Muscle layer of duodenum (tissue), 2 donors: ENCODE results near the gene NOL3.

Source experiments
- H3K27ac ChIP-seq: one replicate; pipeline ENCODE4 v1.7.0; 2013; ENCODE audit warnings: mild to moderate bottlenecking, low read length
- H3K27me3 ChIP-seq: one replicate; pipeline ENCODE4 v1.7.0; 2013; ENCODE audit warnings: low read depth, mild to moderate bottlenecking, control low read depth, low read length
- H3K36me3 ChIP-seq, 2 donors: one replicate each; pipeline ENCODE4 v1.7.0; 2013; ENCODE audit warnings: low read length in 2 of 2, control low read depth in 1 of 2, mild to moderate bottlenecking in 1 of 2; ENCODE audit not compliant: insufficient read depth in 2 of 2, control insufficient read depth in 1 of 2
- H3K4me1 ChIP-seq, 2 donors: one replicate each; pipeline ENCODE4 v1.7.0; 2013; ENCODE audit warnings: low read length in 2 of 2, mild to moderate bottlenecking in 2 of 2, control low read depth in 1 of 2, moderate library complexity in 1 of 2; ENCODE audit not compliant: insufficient read depth in 2 of 2, control insufficient read depth in 1 of 2
- H3K4me3 ChIP-seq, 2 donors: one replicate each; pipeline ENCODE4 v1.7.0; 2013; ENCODE audit warnings: low read length in 2 of 2, low read depth in 1 of 2, mild to moderate bottlenecking in 1 of 2
- H3K9me3 ChIP-seq, 2 donors: one replicate each; pipeline ENCODE4 v1.7.0; 2013; ENCODE audit warnings: low read length in 2 of 2, control low read depth in 1 of 2, mild to moderate bottlenecking in 1 of 2; ENCODE audit not compliant: control insufficient read depth in 1 of 2
- donor health status: healthy.

Gene NOL3

DNA sequence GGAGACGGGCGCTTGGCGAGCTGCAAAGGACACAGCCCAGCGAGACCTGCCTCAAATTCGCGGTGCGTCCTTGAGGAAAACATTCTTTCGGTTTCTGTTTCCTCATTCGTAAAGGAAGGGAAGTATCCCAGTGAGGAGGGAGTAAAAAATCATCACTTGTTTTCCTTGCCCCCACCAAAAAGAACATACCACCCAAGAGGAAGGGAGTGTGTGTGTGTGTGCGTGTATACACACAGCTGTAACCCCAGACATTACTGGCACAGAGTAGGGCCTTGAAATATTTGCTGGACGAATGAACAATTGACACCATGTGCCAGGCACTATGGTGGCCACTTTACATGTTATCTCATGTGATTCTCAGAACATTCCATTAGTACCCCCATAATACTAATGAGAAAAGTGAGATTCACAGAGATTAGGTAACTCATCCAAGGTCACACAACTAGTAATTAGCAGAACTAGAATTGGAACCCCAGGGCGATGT lies 15.4 kb downstream of the NOL3 start:
- Histone ChIP-seq H3K27me3 (no peaks in the 10 kb centered on the region), H3K4me1 (peaks cover 9 to 32% of the 10 kb centered on the region in 2 donors), H3K4me3 (peak overlapping the region in 1 of 2 donors; percentile 85), H3K27ac (no peak overlapping the region), H3K36me3 (no peaks in the 10 kb centered on the region), H3K9me3 (no peaks in the 10 kb centered on the region)

DNA sequence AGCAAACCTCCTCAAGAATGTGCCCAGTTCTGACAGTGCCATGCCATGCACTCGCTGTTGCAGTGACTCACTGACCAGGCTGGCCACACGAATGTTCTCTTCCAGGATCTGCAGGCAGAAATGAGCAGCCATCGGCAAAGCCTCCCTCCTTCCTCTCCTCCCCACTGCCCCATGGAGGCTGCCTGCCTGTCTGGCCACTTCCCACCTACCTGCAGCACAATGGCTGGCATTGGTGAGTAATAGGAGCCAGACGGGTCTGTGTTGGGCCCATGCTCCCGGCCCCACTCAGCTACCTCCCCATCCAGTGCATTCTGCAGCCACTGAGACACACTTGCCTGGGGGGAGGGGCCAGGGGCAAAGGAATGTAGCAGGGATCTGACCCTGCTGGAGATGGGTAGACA lies 16.2 kb downstream of the NOL3 start:
- no peak overlapping the region for H3K27ac ChIP-seq
- H3K27me3 ChIP-seq, result no peaks in the 10 kb centered on the region
- H3K36me3 ChIP-seq, result no peaks in the 10 kb centered on the region
- no peak overlapping the region for H3K4me3 ChIP-seq
- no peaks in the 10 kb centered on the region for H3K9me3 ChIP-seq
- peaks cover 9 to 34% of the 10 kb centered on the region in 2 donors for H3K4me1 ChIP-seq

DNA sequence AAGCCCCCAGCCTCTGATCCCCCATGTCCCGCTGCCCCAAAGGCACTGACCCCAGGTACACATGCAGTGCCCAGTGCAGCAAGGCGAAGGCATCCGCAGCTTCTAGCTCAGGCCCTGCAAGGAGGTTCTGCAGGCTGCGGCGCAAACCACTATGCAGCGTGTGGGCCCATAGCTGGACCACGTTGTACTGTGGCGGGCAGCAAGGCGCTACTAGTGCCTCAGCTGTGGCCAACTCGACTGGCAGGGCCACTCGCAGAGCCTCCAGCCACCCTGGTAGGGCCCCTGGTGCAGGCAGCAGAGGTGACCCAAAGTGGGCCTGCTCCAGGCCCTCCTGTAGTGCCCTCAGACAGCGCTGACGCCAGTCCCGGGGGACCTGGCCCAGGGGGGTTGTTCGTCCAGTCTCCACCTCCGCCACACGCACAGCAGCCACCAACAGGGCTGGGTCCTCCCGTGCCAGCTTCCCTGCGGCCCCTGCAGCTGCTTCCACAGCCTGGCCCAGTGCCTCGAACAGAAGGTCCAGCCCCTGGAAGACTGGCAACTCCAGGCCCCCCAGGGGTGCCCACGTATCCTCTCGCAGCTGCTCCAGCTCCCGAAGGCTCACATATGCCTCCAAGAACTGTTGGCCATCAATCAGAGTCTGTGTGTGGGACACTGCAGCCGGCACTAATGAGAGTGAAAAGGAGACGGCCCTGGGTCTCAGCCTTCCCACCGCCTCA lies 17.0 kb downstream of the NOL3 start:
- Histone ChIP-seq H3K27me3 (no peaks in the 10 kb centered on the region), H3K36me3 (no peaks in the 10 kb centered on the region), H3K4me3 (no peak overlapping the region), H3K27ac (no peak overlapping the region), H3K9me3 (no peaks in the 10 kb centered on the region), H3K4me1 (peaks cover 6 to 34% of the 10 kb centered on the region in 2 donors)

DNA sequence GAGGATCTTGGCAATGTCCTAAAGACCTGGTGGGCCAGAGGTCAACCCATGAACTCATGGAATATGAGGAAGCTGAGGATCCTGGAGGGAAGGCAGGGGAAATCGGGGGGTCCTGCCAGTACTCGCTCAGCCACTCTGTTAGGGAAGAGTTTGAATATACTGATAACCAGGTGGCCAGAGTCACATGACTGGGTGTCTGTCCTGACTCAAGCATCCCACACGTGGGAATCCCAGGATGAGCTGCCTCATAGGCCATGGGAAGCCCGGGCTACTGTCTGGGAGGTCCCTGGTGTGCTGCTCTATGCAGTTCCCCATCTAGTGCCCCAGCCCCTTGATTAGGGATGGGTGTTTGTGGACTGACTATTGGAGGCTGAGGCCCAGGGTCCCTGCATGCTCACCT lies 18.0 kb downstream of the NOL3 start:
- H3K27me3 ChIP-seq, result no peaks in the 10 kb centered on the region
- peaks cover 8 to 36% of the 10 kb centered on the region in 2 donors for H3K4me1 ChIP-seq
- H3K9me3 ChIP-seq, result no peaks in the 10 kb centered on the region
- no peaks in the 10 kb centered on the region for H3K36me3 ChIP-seq
- H3K27ac ChIP-seq, result no peak overlapping the region
- no peak overlapping the region for H3K4me3 ChIP-seq

DNA sequence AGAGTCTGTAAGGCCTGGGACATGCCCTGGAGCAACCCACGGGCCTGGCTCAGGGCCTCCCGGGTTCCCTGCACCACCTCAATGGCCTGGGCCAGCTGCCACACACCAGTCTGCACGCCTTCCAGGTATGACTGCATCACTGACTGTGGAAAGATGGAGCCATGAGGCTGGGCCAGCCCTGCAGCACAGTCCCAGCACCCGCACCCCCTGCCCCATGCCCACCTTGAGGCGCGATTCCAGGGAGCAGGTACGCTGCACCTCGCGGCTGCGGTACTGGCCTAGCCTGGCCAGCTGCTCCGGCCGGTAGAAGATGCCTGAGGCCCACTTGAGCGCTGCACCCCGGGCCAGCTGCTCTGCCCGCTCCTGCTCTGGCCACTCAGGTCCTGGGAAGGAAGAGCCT lies 18.5 kb downstream of the NOL3 start:
- Histone ChIP-seq H3K36me3 (peaks cover 1 to 2% of the 10 kb centered on the region in 2 donors), H3K27me3 (no peaks in the 10 kb centered on the region), H3K4me3 (no peak overlapping the region), H3K27ac (no peak overlapping the region), H3K9me3 (no peaks in the 10 kb centered on the region), H3K4me1 (peaks cover 12 to 40% of the 10 kb centered on the region in 2 donors)

DNA sequence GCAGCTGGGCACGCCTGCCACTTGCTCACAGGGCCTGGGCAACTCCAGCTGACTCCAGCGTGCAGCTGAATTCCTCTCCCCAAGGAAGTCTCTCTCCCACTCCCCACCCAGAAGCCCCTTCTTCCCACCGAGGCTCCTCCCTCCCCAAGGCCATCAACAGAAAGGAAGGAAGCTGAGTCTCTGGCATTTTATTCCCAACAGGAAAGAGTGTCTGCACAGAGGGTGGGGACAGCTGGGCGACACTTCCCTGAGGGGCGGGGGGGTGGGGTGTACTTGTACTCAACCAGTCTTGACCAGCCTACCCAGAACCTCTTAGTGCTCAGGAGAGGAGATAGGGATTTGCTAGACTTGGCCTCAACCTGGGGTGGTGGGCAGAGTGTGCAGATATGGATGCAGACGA lies 19.7 kb downstream of the NOL3 start, which contains the start of gene EXOC3L1:
Gene EXOC3L1 (minus strand): TSS at position 96 of the 400 bp plus-strand sequence. CDS start 460 bp downstream, outside the sequence.
- Histone ChIP-seq H3K27ac (no peak within 1 kb of the TSS), H3K36me3 (peaks cover 14% of the 10 kb centered on the region in 2 donors), H3K4me3 (no peak within 1 kb of the TSS), H3K4me1 (peaks cover 15 to 36% of the 10 kb centered on the region in 2 donors), H3K27me3 (no peaks in the 10 kb centered on the region), H3K9me3 (no peaks in the 10 kb centered on the region)

DNA sequence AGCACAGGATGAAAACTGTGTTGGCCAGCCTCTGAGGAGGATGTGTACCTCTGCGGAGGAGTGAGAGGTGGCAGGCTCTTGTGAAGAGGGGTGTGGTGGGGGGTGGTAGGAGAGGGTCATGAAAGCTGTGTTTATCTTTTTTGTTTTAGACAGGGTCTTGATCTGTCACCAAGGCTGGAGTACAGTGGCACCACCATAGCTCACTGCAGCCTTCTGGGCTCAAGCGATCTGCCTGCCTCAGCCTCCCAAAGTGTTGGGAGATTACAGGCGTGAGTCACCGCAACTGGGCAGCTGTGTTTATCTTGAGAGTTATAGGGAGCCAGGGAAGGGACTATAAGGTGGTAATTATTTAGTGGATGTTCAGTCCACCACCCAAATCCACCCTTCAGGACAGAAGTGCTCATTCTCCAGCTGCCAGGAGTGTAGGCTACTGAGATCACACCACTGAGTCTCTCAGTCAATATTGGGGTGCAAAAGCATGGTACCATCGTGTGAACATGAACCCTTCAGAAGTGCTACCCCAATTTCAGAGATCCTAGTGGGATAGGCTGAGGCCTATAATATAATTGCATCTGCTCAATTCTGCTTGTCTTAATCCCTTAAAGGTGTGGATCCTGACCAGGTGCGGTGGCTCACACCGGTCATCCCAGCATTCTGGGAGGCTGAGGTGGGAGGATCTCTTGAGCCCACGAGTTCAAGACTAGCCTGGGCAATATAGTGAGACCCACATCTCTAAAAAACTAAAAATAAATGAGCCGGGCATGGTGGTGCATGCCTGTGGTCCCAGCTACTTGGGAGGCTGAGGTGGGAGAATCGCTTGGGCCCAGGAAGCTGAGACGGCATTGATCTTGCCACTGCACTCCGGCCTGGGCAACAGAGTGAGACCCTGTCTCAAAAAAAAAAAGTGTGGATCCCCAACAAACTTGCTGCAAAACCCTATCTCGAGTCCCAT lies 20.4 kb downstream of the NOL3 start:
- Histone ChIP-seq H3K27me3 (no peaks in the 10 kb centered on the region), H3K9me3 (no peaks in the 10 kb centered on the region), H3K4me1 (peaks cover 15 to 30% of the 10 kb centered on the region in 2 donors), H3K27ac (no peak overlapping the region), H3K4me3 (no peak overlapping the region), H3K36me3 (peaks cover 21% of the 10 kb centered on the region in 2 donors)

DNA sequence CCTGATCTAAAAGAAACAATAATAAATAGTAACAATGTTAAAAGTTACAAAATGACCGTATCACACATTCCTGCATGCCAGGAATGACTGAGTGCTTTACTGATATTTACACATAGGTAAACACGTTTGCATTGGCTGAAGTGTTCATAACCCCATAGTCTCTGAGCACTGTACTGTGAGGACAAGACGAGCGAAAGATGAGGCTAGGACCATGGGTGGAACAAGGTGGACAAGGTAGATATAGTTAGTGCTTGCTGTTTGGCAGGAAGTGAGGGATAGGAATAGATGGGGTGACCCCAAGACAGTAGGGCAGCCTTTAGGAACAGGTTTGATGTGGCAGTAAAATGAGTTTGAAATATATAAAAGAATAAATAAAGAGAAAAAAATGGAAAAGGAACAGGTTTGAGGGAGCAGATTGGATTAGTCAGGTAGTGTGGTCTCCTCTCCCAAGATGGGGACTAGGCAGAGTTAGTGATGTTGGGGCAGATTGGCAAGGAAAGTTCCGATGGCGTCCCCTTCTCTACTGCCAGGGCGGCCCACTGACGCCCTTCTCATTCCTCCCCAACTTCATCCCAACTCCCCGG lies 21.2 kb downstream of the NOL3 start:
- Histone ChIP-seq H3K9me3 (no peaks in the 10 kb centered on the region), H3K27me3 (no peaks in the 10 kb centered on the region), H3K36me3 (peaks cover 28 to 29% of the 10 kb centered on the region in 2 donors), H3K4me3 (peak overlapping the region; percentile 30 to 94), H3K27ac (no peak overlapping the region), H3K4me1 (peaks cover 15 to 26% of the 10 kb centered on the region in 2 donors)

DNA sequence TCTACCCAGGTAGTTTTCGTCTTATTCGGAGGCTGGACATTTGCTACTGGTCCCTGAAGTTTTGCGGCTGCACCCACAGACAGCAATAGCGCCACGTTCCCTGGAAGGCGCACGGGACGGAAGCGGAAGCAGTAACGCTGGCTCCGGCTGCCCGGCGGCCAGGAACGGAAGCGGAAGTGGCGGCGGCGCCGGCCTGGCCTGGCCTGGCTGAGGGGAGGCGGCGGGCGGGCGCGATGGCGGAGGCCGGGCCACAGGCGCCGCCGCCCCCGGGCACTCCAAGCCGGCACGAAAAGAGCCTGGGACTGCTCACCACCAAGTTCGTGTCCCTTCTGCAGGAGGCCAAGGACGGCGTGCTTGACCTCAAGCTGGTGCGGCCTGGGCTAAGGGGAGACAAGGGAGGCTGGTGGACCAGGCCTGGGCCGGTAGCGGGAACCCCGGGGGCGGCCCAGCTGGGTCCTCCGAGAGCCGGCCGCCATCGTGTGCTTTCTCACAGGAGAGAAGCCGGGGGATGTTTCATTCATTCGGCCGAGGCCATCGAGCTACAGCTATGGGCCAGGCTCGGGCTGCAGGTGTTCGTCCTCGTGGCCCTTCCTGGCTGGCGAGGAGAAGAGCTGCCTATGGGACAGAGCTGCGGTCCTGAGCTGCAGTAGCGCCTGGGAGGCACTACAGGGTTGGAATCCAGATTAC lies 21.8 kb downstream of the NOL3 start, which contains the start of gene E2F4:
Gene E2F4 (plus strand): TSS at position 161 of the 687 bp plus-strand sequence. CDS start 73 bp downstream, at position 234.
- H3K36me3 ChIP-seq, result peaks cover 35% of the 10 kb centered on the region in 2 donors
- peak within 1 kb of the TSS; percentile 94 for H3K4me3 ChIP-seq
- no peaks in the 10 kb centered on the region for H3K9me3 ChIP-seq
- H3K27me3 ChIP-seq, result no peaks in the 10 kb centered on the region
- H3K27ac ChIP-seq, result peak within 1 kb of the TSS; percentile 88
- H3K4me1 ChIP-seq, result peaks cover 15 to 26% of the 10 kb centered on the region in 2 donors

DNA sequence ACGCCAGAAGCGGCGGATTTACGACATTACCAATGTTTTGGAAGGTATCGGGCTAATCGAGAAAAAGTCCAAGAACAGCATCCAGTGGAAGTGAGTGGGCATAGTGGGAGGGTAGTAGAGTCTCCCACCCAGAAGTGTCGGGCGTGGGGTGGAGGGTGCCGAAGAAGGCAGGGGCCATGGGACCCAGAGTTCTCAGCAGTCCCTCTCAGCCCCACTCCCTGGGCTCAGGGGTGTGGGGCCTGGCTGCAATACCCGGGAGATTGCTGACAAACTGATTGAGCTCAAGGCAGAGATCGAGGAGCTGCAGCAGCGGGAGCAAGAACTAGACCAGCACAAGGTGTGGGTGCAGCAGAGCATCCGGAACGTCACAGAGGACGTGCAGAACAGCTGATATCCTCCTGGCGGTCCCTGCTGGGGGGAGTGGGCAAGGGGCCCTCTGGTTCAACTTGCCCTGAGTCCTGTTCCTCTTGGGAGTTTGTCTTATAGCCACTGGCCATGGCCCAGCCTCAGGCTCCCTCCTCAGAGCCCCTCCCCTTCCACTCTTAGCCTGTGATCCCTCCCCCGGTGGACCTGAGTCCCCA lies 22.5 kb downstream of the NOL3 start:
- no peaks in the 10 kb centered on the region for H3K27me3 ChIP-seq
- peaks cover 15 to 26% of the 10 kb centered on the region in 2 donors for H3K4me1 ChIP-seq
- peak overlapping the region; percentile 88 for H3K27ac ChIP-seq
- H3K9me3 ChIP-seq, result no peaks in the 10 kb centered on the region
- H3K36me3 ChIP-seq, result peaks cover 42 to 43% of the 10 kb centered on the region in 2 donors
- peak overlapping the region; percentile 94 for H3K4me3 ChIP-seq
